K562 (cell line): ENCODE measurements around the gene HIVEP1. TPM values are rescaled to one million over a fixed set of nuclear protein-coding genes. Genes with fewer than 3 reads are reported as not detected.

Experiments used
- BCL6 ChIP-seq: fragments of 250-450 bp; sonication (Bioruptor Pico); IDR thresholded peaks from 2 replicates; pipeline ENCODE4 v1.4.0; 2020
- DNMT1 ChIP-seq: fragments of 450-650 bp; IDR thresholded peaks from 2 replicates; pipeline ENCODE4 v1.6.1; 2016; ENCODE audit warnings: antibody characterized with exemption, mild to moderate bottlenecking
- EP300 ChIP-seq: IDR thresholded peaks from 2 replicates; pipeline ENCODE4 v1.6.1; 2012; ENCODE audit warnings: low read length, improper control_type of control experiment
- EZH2 ChIP-seq: IDR thresholded peaks from 2 replicates; pipeline ENCODE4 v1.6.1; 2012; ENCODE audit warnings: low read depth, mild to moderate bottlenecking, inconsistent platforms, low read length, borderline replicate concordance
- FOXP1 ChIP-seq: sonication (generic); formaldehyde crosslinking; IDR thresholded peaks from 2 replicates; pipeline ENCODE4 v1.8.0; 2022; ENCODE audit warnings: mild to moderate bottlenecking, missing genetic modification reagents
- GTF2A2 ChIP-seq: IDR thresholded peaks from 2 replicates; pipeline ENCODE4 v1.6.1; 2016; ENCODE audit warnings: mild to moderate bottlenecking, missing genetic modification characterization, missing compliant biosample characterization
- HSF4 ChIP-seq: fragments of 250-450 bp; sonication (Bioruptor Pico); IDR thresholded peaks from 2 replicates; pipeline ENCODE4 v2.1.2; 2022; ENCODE audit warnings: mild to moderate bottlenecking, moderate library complexity, borderline replicate concordance
- PTTG1 ChIP-seq: fragments of 450-650 bp; IDR thresholded peaks from 2 replicates; pipeline ENCODE4 v1.6.1; 2016; ENCODE audit warnings: low read depth, mild to moderate bottlenecking, missing genetic modification characterization, missing compliant biosample characterization
- SRSF3 ChIP-seq: fragments of 200-400 bp; formaldehyde crosslinking; IDR thresholded peaks from 2 replicates; pipeline ENCODE4 v1.6.1; 2016; ENCODE audit warnings: mild to moderate bottlenecking, low read length, moderate library complexity; ENCODE audit not compliant: insufficient read depth
- TAF7 ChIP-seq: fragments of 450-650 bp; IDR thresholded peaks from 2 replicates; pipeline ENCODE4 v1.6.1; 2016; ENCODE audit warnings: missing genetic modification characterization, missing compliant biosample characterization
- THRB ChIP-seq: fragments of 450-650 bp; formaldehyde crosslinking; conservative IDR thresholded peaks from 2 replicates; pipeline ENCODE4 v1.4.0; 2022; ENCODE audit warnings: mild to moderate bottlenecking, missing genetic modification characterization
- ZBED1 ChIP-seq: IDR thresholded peaks from 2 replicates; pipeline ENCODE4 v1.6.1; 2014
- ZKSCAN8 ChIP-seq: fragments of 200-800 bp; sonication (Bioruptor generic); IDR thresholded peaks from 2 replicates; pipeline ENCODE4 v1.6.1; 2016; ENCODE audit warnings: missing genetic modification characterization, missing compliant biosample characterization
- ZNF175 ChIP-seq: fragments of 200-800 bp; sonication (Bioruptor generic); IDR thresholded peaks from 2 replicates; pipeline ENCODE4 v1.6.1; 2016; ENCODE audit warnings: low read depth, mild to moderate bottlenecking, missing genetic modification characterization, missing compliant biosample characterization
- ZNF445 ChIP-seq: fragments of 250-450 bp; sonication (Bioruptor Pico); IDR thresholded peaks from 2 replicates; pipeline ENCODE4 v1.4.0; 2020; ENCODE audit warnings: low read depth, mild to moderate bottlenecking, moderate library complexity
- ZNF75A ChIP-seq: fragments of 450-650 bp; formaldehyde crosslinking; IDR thresholded peaks from 2 replicates; pipeline ENCODE4 v1.4.0; 2020; ENCODE audit warnings: mild to moderate bottlenecking
- polyA plus RNA-seq, 8 experiments: library from polyadenylated mRNA; depleted of rRNA in 4 of 8; stranded (reverse) in 5 of 8; unstranded in 3 of 8; fragments of >200 nt; fragmentation: Nextera tagmentation in 2 of 8; fragmentation: Illumina TruSeq in 1 of 8; extraction: Ambion mirVana in 2 of 8; extraction: Trizol in 1 of 8; gene quantifications; 2 replicates each; pipeline versions ENCODE4 v1.2.1 to v1.2.3, GENCODE V29; 2011 to 2014; ENCODE audit warnings: inconsistent platforms in 1 of 8, missing spikeins in 1 of 8
- total RNA-seq, 7 experiments: library from RNA; depleted of rRNA in 6 of 7; stranded (reverse); fragments of >200 nt in 6 of 7; fragmentation: Illumina TruSeq in 2 of 7; extraction: Trizol in 2 of 7; gene quantifications; 2 replicates each; pipeline versions ENCODE4 v1.2.1 to v1.2.3, GENCODE V29; 2011 to 2021; ENCODE audit warnings: low replicate concordance in 1 of 7
- TF ChIP-seq, protein P1 (sequence below): fragments of 450-650 bp; IDR thresholded peaks from 2 replicates; pipeline ENCODE4 v1.7.0; 2016; ENCODE audit warnings: borderline replicate concordance
- TF ChIP-seq, protein P2 (sequence below): sonication (generic); formaldehyde crosslinking; IDR thresholded peaks from 2 replicates; pipeline ENCODE4 v1.8.1; 2023; ENCODE audit warnings: missing genetic modification reagents, mild to moderate bottlenecking, borderline replicate concordance
- TF ChIP-seq, protein P3 (sequence below), 2 experiments: fragments of 250-450 bp in 1 of 2; fragments of 450-650 bp in 1 of 2; sonication (Bioruptor Pico) in 1 of 2; IDR thresholded peaks; 2 replicates each; pipeline versions ENCODE4 v1.6.1 to v1.8.0; 2016 to 2021; ENCODE audit warnings: mild to moderate bottlenecking in 2 of 2, moderate library complexity in 2 of 2, missing compliant biosample characterization in 1 of 2, missing genetic modification characterization in 1 of 2

The HIVEP1 gene
- total and polyA plus RNA-seq, 9 of the 15 experiments (the other 6 are each of a cell fraction or from before 2014, with no cell fraction given), result 6.0 to 33.3 (median 21.7) TPM

GRCh38 chr6:12008366-12009179 lies 3.5 kb upstream of the HIVEP1 start (continued):
- TF ChIP-seq GTF2A2 (no peak), ZBED1 (no peak), PTTG1 (tag) (no peak), ZNF445 (no peak), TAF7 (peak; percentile 83; the same call in 1 of the 2 replicates), BCL6 (CRISPR knock-in tag) (no peak), ZKSCAN8 (no peak), SRSF3 (no peak), HSF4 (CRISPR knock-in tag) (no peak), ZNF175 (CRISPR knock-in tag) (no peak), EP300 (peak; percentile 34; the same call in 1 of the 2 replicates), FOXP1 (CRISPR knock-in tag) (no peak), EZH2 (no peak), DNMT1 (no peak), THRB (CRISPR knock-in tag) (0 out of 2 replicates have a peak, but pooled peaks have one; percentile 58), ZNF75A (no peak)
- TF ChIP-seq, protein P1, sequence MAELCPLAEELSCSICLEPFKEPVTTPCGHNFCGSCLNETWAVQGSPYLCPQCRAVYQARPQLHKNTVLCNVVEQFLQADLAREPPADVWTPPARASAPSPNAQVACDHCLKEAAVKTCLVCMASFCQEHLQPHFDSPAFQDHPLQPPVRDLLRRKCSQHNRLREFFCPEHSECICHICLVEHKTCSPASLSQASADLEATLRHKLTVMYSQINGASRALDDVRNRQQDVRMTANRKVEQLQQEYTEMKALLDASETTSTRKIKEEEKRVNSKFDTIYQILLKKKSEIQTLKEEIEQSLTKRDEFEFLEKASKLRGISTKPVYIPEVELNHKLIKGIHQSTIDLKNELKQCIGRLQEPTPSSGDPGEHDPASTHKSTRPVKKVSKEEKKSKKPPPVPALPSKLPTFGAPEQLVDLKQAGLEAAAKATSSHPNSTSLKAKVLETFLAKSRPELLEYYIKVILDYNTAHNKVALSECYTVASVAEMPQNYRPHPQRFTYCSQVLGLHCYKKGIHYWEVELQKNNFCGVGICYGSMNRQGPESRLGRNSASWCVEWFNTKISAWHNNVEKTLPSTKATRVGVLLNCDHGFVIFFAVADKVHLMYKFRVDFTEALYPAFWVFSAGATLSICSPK, result no peak
- TF ChIP-seq, protein P2, sequence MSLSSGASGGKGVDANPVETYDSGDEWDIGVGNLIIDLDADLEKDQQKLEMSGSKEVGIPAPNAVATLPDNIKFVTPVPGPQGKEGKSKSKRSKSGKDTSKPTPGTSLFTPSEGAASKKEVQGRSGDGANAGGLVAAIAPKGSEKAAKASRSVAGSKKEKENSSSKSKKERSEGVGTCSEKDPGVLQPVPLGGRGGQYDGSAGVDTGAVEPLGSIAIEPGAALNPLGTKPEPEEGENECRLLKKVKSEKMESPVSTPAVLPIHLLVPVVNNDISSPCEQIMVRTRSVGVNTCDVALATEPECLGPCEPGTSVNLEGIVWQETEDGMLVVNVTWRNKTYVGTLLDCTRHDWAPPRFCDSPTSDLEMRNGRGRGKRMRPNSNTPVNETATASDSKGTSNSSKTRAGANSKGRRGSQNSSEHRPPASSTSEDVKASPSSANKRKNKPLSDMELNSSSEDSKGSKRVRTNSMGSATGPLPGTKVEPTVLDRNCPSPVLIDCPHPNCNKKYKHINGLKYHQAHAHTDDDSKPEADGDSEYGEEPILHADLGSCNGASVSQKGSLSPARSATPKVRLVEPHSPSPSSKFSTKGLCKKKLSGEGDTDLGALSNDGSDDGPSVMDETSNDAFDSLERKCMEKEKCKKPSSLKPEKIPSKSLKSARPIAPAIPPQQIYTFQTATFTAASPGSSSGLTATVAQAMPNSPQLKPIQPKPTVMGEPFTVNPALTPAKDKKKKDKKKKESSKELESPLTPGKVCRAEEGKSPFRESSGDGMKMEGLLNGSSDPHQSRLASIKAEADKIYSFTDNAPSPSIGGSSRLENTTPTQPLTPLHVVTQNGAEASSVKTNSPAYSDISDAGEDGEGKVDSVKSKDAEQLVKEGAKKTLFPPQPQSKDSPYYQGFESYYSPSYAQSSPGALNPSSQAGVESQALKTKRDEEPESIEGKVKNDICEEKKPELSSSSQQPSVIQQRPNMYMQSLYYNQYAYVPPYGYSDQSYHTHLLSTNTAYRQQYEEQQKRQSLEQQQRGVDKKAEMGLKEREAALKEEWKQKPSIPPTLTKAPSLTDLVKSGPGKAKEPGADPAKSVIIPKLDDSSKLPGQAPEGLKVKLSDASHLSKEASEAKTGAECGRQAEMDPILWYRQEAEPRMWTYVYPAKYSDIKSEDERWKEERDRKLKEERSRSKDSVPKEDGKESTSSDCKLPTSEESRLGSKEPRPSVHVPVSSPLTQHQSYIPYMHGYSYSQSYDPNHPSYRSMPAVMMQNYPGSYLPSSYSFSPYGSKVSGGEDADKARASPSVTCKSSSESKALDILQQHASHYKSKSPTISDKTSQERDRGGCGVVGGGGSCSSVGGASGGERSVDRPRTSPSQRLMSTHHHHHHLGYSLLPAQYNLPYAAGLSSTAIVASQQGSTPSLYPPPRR, result no peak
- TF ChIP-seq, protein P3, sequence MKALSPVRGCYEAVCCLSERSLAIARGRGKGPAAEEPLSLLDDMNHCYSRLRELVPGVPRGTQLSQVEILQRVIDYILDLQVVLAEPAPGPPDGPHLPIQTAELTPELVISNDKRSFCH (CRISPR knock-in tag; IDR thresholded peaks at IDR 0.05), result no peak
- TF ChIP-seq, protein P3 (tag; IDR thresholded peaks at IDR 0.05), result peak; percentile 49; the same call in 1 of the 2 replicates
